GM21528 (cell line): ENCODE results near the gene VPS39.

Experiments used
- ATAC-seq: cut with Tn5 transposase; IDR thresholded peaks from one replicate; pipeline ENCODE4 v1.9.1; 2021; ENCODE audit warnings: mild to moderate bottlenecking, moderate library complexity; ENCODE audit not compliant: unreplicated experiment, low FRiP score

The VPS39 gene

GRCh38 chr15:42147431-42147735 is 60.7 kb downstream of the VPS39 start:
- ATAC-seq, result no peak

DNA sequence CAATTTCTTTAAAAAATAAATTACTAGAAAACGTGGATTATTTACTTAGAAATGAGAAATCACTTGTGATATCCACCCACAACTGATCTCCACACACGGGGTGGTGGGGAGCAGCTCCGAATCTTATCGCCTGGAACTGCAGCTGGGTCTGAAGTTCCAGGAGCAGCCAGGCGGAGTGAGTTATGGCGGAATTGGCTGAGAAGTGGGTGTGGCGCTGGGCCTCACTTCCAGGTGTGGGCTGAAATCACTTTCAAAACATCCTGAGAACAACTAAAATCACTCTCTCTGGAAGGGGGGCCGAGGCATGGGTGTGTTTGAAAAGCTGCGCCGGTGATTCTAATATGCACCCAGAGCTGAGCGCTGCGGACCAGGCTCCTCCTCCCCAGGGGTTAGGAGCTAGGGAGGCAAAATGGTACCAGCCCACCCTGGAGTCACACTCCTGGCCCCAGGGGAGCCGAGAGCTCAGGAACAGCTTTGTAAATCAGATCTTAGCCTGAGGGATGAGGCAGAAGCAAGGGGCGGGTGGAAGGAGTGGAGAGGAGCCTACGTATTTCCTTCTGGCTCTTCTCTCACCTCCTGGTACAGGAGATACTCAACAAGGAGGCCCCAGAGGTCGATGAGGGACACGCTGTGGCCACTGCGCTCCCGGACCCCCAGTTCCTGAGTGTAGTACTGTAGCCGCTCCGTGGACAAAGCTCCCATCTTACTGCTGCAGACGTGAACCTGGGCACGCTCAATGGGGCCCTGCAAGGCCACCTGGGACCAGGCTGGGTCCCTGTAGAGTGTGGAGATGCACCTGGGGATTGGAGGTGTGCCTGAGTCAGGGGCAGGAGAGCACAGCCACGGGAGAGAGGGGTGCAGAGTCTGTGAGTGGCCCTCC is 61.3 kb downstream of the VPS39 start:
- no peak for ATAC-seq

DNA sequence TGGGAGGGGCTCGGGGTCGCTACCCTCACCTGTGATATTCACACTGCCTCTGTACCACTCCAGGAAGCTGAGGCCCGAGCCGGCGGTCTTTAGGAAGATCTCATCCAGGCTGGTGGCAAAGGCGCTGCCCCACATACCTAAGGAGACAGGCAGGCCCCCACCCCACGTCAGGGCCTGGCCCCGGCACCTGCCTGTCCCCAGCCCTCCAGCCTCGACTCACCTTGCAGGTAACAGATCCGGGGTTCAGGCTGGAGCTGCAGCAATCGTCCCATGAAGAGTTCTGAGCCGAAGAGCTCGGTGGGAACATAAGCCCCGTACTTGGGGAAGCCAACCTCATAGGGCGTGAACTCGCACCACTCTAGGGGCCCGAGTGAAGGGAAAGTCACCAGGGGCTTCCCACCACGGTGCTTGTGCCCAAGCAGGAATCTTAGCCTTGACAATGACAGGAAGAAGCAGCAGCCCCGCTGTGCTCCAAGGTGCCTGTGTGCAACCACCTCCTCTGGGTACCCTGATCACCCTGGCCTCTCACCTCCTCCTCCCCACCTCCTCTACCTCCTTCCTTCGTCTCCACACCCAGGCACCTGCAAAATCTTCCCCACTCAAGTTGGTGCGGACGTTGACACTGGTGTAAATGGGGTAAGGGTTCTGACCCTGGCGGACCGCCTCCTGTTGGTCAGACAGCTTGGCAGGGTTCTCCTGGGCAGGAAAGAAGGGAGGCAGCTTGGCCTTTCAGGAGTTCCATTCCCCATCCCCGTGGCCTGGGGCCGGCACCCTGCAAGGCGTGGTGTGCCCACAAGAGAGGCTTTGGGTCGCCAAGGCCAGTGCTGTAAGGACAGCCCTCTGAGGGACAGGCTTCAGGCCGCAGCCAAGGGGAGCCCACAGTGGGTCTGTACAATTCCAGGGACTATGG is 62.3 kb downstream of the VPS39 start:
- ATAC-seq, result no peak

GRCh38 chr15:42144841-42145375 is 63.2 kb downstream of the VPS39 start:
- no peak for ATAC-seq

GRCh38 chr15:42143866-42144625 is 64.1 kb downstream of the VPS39 start:
- ATAC-seq, result no peak

DNA sequence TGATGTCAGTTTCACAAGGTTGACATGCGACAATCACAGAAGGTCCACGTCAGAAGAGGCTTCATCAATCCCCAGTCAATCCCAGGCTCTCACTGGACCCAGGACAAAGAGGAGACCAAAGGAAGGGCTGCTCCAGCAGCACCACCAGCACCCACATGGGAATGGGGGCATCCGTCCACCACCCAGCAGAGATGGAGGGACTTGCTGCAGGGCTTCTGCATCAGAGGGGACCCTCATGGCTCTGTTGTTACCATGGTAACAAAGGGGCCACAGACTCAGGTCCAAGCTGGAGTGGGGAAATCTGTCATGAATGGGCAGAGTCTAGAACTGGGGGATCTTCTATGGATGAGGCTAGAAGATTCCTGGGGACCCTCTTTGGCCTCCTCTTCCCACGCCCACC is 64.7 kb downstream of the VPS39 start:
- ATAC-seq, result no peak

GRCh38 chr15:42141795-42142667 is 66.1 kb downstream of the VPS39 start:
- ATAC-seq, result no peak

GRCh38 chr15:42141246-42141645 is 66.9 kb downstream of the VPS39 start:
- no peak for ATAC-seq

DNA sequence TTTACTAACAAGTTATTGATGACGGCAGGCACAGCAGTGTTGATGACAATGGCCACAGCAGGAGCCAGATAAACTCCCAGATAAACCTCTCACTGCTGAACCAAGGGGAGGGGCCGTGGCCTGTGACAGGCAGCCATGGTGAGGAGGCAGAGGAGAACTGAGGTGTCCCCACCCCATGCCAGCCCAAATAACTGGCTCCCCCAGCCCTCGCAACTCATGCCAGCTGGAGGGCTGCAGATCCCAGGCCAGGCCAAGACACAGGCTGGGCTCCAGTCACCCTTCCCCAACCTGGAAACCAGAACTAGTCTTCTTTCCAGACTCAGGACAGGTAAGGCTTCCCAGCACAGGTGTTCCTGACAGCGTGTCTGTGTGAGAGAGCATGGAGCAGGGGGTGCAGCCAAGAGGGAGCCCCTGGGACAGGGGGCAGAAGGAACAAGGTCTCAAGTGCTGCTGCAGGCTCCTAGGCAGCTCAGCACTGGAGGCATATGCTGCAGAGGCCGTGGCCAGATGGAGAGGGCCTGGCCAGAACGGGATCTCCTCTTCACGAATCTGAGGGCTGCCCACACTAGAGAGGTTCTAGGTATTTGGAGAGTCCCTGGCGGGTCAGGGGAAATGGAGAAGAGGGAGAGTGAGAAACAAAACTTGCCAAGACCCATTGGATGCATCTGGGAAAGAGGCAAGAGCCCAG is 67.6 kb downstream of the VPS39 start:
- ATAC-seq, result no peak

DNA sequence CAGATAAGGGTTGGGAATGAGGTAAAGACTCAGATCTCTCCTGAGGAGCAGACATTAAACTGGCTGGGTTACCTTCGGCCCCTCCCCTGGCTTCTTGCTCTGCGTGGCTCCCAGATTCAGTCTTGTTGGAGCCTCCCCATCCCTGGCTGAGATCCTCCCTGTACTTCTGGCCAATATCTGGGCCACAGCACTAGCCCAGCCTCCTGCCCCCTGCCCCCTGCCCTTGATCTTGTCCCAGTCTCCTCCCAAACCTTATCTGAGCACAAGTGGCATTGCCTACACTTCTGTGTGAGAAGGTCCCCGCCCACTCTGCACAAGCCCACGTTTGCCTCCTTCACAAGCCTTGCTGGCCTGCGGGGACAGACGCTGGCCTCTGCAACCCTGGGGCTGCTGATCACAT is 68.5 kb downstream of the VPS39 start:
- ATAC-seq, result no peak

- ATAC-seq, result no peak
These were observed 69.1 kb downstream of the VPS39 start for GRCh38 chr15:42138968-42139386.

- no peak for ATAC-seq
These were observed 69.7 kb downstream of the VPS39 start for GRCh38 chr15:42138411-42138810.

DNA sequence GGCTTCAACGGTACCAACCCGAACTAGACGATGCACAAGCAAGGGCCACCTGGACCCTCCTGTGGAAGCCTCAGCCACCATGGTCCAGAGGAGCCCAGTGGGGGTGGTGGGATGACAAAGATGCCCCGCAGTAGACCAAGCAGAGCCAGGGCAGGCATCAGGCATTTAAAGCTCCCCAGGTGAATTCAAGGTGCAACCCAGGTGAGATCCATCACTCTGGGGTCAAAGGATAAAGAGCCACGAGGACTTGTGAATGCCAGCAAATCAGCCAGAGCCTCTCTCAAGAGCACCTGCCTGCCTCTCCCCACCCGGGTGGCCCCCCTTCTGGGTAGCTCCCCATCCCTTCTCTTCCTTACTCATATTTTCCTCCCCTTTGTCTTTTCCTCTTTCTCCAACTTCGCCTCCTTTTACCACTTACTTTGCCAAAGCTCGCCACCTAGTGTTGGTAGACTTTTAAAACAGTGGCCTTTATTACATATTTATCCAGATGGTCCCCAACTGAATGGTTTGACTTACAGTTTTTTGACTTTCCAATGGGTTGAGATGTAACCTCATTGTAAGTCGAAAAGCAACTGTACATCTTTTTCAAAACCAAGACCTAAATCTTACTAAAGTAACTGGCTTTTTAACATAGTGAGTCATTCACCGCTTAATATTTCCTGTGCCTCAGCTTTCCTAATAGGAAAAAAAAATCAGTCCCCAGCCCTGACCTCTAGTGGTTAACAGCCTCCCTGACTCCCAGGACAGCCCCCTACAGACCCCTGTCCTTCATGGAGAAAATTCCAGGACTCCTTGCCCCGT is 70.4 kb downstream of the VPS39 start:
- no peak for ATAC-seq

DNA sequence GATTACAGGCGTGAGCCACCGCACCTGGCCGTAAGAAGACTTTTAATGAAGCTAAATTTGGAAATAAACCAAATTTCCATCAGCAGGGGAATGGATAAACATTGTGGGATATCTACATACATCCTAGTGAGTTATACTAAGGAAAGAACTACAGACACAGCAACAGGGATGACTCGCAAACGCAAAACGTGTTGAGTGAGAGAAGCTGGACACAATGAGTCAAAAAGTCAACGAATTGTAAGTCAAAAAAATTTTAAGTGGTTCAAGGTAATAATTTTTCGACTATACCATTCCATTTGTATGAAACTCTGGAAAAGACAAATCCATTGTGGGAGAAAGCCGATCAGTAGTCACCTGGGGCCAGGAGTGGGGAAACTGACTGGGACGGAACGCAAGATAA is 71.6 kb downstream of the VPS39 start:
- ATAC-seq, result no peak

- ATAC-seq, result no peak
These were observed 72.8 kb downstream of the VPS39 start for GRCh38 chr15:42135351-42135750.

- ATAC-seq, result no peak
These were observed 73.4 kb downstream of the VPS39 start for GRCh38 chr15:42134617-42135245.

- ATAC-seq, result no peak
These were observed 74.1 kb downstream of the VPS39 start for GRCh38 chr15:42133886-42134502.
